IPS-15b (cell line): ENCODE results near the gene OST4.

ENCODE experiments used
- H3K27me3 ChIP-seq: one replicate; pipeline ENCODE4 v1.6.1; 2013; ENCODE audit warnings: low read length; ENCODE audit not compliant: control insufficient read depth, insufficient read depth
- H3K36me3 ChIP-seq: one replicate; pipeline ENCODE4 v1.6.1; 2013; ENCODE audit warnings: low read length; ENCODE audit not compliant: control insufficient read depth, insufficient read depth
- H3K4me1 ChIP-seq: one replicate; pipeline ENCODE4 v1.6.1; 2013; ENCODE audit warnings: mild to moderate bottlenecking, low read length; ENCODE audit not compliant: control insufficient read depth, insufficient read depth
- H3K4me3 ChIP-seq: one replicate; pipeline ENCODE4 v1.5.1; 2013; ENCODE audit warnings: low read depth, low read length
- H3K9ac ChIP-seq: one replicate; pipeline ENCODE4 v1.6.1; 2013; ENCODE audit warnings: low read depth, mild to moderate bottlenecking, low read length
- H3K9me3 ChIP-seq: one replicate; pipeline ENCODE4 v1.6.1; 2013; ENCODE audit warnings: mild to moderate bottlenecking, low read length; ENCODE audit not compliant: control insufficient read depth, insufficient read depth

OST4 gene

GRCh38 chr2:27100036-27100435 lies 28.6 kb upstream of the OST4 start:
- H3K36me3 ChIP-seq = no peaks in the 10 kb centered on the region
- no peaks in the 10 kb centered on the region for H3K27me3 ChIP-seq
- H3K9ac ChIP-seq = no peak overlapping the region
- H3K9me3 ChIP-seq = no peaks in the 10 kb centered on the region
- no peak overlapping the region for H3K4me3 ChIP-seq
- no peaks in the 10 kb centered on the region for H3K4me1 ChIP-seq

DNA sequence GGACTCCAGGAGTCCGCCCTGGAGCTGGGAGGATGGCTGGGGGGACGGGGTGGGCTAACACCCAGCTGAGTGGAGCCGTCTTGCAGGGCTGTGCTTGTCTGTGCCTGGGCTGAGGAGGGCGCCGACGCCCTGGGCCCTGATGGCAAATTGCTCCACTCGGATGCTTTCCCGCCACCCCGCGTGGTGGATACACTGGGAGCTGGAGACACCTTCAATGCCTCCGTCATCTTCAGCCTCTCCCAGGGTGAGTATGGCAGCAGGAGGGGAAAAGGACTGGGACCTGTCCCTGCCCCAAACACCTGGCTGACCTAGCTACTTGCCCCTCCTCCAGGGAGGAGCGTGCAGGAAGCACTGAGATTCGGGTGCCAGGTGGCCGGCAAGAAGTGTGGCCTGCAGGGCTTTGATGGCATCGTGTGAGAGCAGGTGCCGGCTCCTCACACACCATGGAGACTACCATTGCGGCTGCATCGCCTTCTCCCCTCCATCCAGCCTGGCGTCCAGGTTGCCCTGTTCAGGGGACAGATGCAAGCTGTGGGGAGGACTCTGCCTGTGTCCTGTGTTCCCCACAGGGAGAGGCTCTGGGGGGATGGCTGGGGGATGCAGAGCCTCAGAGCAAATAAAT lies 28.0 kb upstream of the OST4 start:
- no peaks in the 10 kb centered on the region for H3K27me3 ChIP-seq
- H3K4me3 ChIP-seq = no peak overlapping the region
- no peak overlapping the region for H3K9ac ChIP-seq
- no peaks in the 10 kb centered on the region for H3K4me1 ChIP-seq
- H3K9me3 ChIP-seq = no peaks in the 10 kb centered on the region
- no peaks in the 10 kb centered on the region for H3K36me3 ChIP-seq

GRCh38 chr2:27097341-27097740 lies 25.9 kb upstream of the OST4 start:
- no peaks in the 10 kb centered on the region for H3K36me3 ChIP-seq
- H3K4me3 ChIP-seq = no peak overlapping the region
- no peaks in the 10 kb centered on the region for H3K9me3 ChIP-seq
- H3K9ac ChIP-seq = peak overlapping the region; percentile 26
- no peaks in the 10 kb centered on the region for H3K27me3 ChIP-seq
- no peaks in the 10 kb centered on the region for H3K4me1 ChIP-seq

GRCh38 chr2:27096748-27097297 lies 25.4 kb upstream of the OST4 start:
- Histone ChIP-seq H3K36me3 (no peaks in the 10 kb centered on the region), H3K9me3 (no peaks in the 10 kb centered on the region), H3K27me3 (no peaks in the 10 kb centered on the region), H3K4me1 (no peaks in the 10 kb centered on the region), H3K4me3 (no peak overlapping the region), H3K9ac (peak overlapping the region; percentile 18)

DNA sequence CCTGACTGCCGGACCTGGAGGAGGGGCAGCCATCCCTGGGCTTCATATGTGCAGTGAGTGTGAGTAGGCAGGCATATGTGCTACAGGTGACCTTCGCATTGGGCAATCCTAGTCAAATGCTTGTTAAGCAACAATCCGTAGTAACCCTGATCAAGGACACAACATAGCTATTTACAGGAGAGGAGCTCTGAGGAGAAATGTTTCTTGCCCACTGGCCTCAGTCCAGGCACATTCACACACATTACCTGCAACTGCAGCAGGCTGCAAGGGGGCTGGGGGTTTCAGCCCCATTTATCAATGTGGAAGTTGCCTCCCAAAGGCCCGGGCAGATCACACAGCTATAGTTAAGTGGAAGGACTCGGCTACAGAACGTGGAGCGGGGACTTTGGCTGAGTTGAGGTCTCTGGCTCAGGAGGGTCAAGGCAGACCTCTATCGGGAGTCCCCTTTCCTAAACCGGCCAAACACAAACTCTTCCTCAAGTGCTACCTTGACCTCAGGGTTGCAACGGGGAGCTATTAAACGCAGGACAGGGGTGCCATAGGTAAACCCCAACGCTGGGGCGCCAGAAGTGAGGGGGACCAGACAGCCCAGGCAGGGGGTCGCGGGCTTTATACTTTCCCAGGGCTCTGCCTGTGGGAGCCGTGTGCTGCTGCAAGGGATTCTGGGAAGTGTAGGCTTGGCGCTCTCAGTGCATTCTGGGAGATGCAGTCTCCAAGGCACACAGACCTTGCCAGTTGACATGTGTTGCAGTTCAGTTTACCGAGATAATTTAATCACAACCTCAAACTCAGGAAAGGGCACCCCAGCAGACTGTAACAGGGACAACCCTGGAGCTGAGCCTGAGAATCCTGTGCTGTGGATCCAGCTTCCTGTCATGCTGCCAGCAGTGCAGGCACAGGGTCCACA lies 24.5 kb upstream of the OST4 start:
- H3K4me3 ChIP-seq = peak overlapping the region; percentile 22
- peak overlapping the region; percentile 9 for H3K9ac ChIP-seq

DNA sequence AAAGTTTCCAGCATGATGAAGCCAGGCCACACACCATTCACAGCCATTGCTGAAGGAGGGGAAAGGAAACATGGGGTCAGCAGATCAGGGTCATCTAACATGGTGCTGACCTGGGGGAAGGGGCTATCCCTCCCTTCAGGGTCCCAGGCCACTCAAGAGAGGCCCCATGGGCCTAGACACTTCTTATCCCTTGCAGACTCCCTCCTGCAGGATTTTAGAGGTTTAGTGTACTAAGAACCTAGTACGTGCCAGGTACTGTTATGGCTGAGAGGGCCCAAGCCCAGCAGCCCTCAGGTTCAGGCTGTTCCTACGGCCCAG lies 23.9 kb upstream of the OST4 start:
- H3K4me1 ChIP-seq = no peaks in the 10 kb centered on the region

More for the DNA sequence above, 24.5 kb upstream of the OST4 start:
- Histone ChIP-seq H3K36me3 (no peaks in the 10 kb centered on the region), H3K27me3 (no peaks in the 10 kb centered on the region), H3K4me1 (no peaks in the 10 kb centered on the region), H3K9me3 (no peaks in the 10 kb centered on the region)

DNA sequence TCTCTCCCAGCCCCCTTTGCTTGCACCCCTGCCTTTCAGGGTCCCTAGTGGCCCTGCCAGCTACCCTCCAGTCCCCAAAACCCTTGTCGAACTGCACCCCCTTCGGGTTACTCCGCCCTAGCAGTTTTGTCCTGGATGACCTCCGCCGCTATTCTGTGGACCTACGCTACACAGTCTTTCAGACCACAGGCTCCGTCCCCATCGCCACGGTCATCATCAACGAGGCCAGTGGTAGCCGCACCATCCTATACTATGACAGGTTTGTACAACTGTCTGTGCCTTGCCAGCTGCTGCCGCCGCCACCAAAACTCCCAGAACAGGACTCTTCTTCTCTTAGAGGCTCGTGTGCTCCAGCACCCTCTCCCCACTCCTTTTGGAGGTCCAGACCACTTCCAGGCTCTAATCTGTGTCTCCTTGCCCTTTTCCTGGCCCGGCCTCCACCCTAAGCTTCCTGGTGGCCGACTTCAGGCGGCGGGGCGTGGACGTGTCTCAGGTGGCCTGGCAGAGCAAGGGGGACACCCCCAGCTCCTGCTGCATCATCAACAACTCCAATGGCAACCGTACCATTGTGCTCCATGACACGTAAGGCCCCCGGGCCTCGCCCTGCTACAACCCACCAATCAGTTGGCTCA lies 23.0 kb upstream of the OST4 start:
- Histone ChIP-seq H3K4me3 (no peak overlapping the region), H3K9me3 (no peaks in the 10 kb centered on the region), H3K4me1 (no peaks in the 10 kb centered on the region), H3K9ac (peak overlapping the region; percentile 12), H3K36me3 (no peaks in the 10 kb centered on the region), H3K27me3 (no peaks in the 10 kb centered on the region)

More for the DNA sequence above, 23.9 kb upstream of the OST4 start:
- no peak overlapping the region for H3K4me3 ChIP-seq
- no peaks in the 10 kb centered on the region for H3K9me3 ChIP-seq
- no peaks in the 10 kb centered on the region for H3K27me3 ChIP-seq
- H3K36me3 ChIP-seq = no peaks in the 10 kb centered on the region
- H3K9ac ChIP-seq = no peak overlapping the region

GRCh38 chr2:27093430-27094352 lies 22.2 kb upstream of the OST4 start:
- Histone ChIP-seq H3K27me3 (no peaks in the 10 kb centered on the region), H3K4me1 (no peaks in the 10 kb centered on the region), H3K36me3 (no peaks in the 10 kb centered on the region), H3K9me3 (no peaks in the 10 kb centered on the region), H3K4me3 (no peak overlapping the region), H3K9ac (peak overlapping the region; percentile 12)

DNA sequence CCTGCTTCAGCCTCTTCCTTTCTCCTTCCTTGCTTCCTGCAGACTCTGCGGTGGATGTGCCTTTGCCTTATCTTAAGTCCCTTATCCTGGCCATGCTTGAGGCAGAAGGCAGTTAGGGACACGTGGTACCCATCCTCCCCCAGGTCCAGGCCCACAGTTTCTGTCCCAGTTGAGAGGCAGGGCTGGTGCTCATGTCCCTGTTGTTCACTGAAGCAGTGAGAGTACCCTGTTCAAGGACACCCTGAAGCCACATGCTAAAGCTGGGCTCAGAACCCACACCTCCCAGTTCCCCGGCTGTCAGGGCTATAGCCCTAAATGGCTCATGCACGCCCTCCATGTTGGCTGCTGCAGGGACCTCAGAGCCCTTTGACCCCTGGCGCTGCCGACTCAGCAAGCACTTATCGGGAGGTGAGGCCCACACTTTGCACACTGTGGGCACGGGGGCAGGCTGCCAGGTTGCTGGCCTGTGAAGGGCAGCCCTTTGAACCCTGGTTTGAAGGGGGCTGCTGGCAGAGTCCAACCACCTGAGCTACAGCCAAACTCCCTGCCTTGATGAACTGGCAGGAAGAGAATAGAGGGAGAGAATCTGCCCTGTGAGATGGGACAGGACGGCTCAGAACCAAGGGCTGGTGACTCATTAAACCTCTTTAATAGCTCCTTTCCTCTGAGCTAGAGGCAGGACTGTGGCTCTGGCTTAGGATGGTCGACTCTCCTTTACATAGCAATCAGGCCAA lies 21.4 kb upstream of the OST4 start:
- Histone ChIP-seq H3K4me3 (no peak overlapping the region), H3K4me1 (no peaks in the 10 kb centered on the region), H3K36me3 (no peaks in the 10 kb centered on the region), H3K9me3 (no peaks in the 10 kb centered on the region), H3K9ac (no peak overlapping the region), H3K27me3 (peaks cover 3% of the 10 kb centered on the region)

- Histone ChIP-seq H3K9me3 (no peaks in the 10 kb centered on the region), H3K4me3 (no peak overlapping the region), H3K36me3 (no peaks in the 10 kb centered on the region), H3K4me1 (peaks cover 3% of the 10 kb centered on the region), H3K27me3 (peaks cover 9% of the 10 kb centered on the region), H3K9ac (no peak overlapping the region)
These were observed 20.6 kb upstream of the OST4 start for GRCh38 chr2:27091746-27092695.
